ENCODE data around the gene GGT7.

The GGT7 gene

GRCh38 chr20:34834459-34834893 lies 38.2 kb downstream of the GGT7 start:
- no peak overlapping the region for H3K9ac ChIP-seq (ENCODE audit: low read depth, low read length)
- H3K27me3 ChIP-seq (ENCODE audit: control insufficient read depth, insufficient read depth, low read length), result no peaks in the 10 kb centered on the region
- H3K36me3 ChIP-seq (ENCODE audit: control insufficient read depth, insufficient read depth, low read length), result no peaks in the 10 kb centered on the region
- H3K4me1 ChIP-seq (ENCODE audit: control insufficient read depth, insufficient read depth, low read length), result no peaks in the 10 kb centered on the region
- no peaks in the 10 kb centered on the region for H3K9me3 ChIP-seq (ENCODE audit: control insufficient read depth, insufficient read depth, low read length)
- H3K4me3 ChIP-seq (ENCODE audit: low read depth, low read length), result no peak overlapping the region
- H3K27ac ChIP-seq (ENCODE audit: low read depth, low read length), result no peak overlapping the region

- H3K4me3 ChIP-seq (ENCODE audit: low read depth, low read length), result no peak overlapping the region
- no peaks in the 10 kb centered on the region for H3K27me3 ChIP-seq (ENCODE audit: control insufficient read depth, insufficient read depth, low read length)
- H3K27ac ChIP-seq (ENCODE audit: low read depth, low read length), result no peak overlapping the region
- no peaks in the 10 kb centered on the region for H3K9me3 ChIP-seq (ENCODE audit: control insufficient read depth, insufficient read depth, low read length)
- no peaks in the 10 kb centered on the region for H3K36me3 ChIP-seq (ENCODE audit: control insufficient read depth, insufficient read depth, low read length)
- no peak overlapping the region for H3K9ac ChIP-seq (ENCODE audit: low read depth, low read length)
- no peaks in the 10 kb centered on the region for H3K4me1 ChIP-seq (ENCODE audit: control insufficient read depth, insufficient read depth, low read length)
These were observed 40.7 kb downstream of the GGT7 start for GRCh38 chr20:34831936-34832335.

GRCh38 chr20:34829191-34829590 lies 43.5 kb downstream of the GGT7 start:
- no peak overlapping the region for H3K27ac ChIP-seq (ENCODE audit: low read depth, low read length)
- H3K4me3 ChIP-seq (ENCODE audit: low read depth, low read length), result no peak overlapping the region
- peaks cover under 1% of the 10 kb centered on the region for H3K4me1 ChIP-seq (ENCODE audit: control insufficient read depth, insufficient read depth, low read length)
- no peaks in the 10 kb centered on the region for H3K36me3 ChIP-seq (ENCODE audit: control insufficient read depth, insufficient read depth, low read length)
- H3K9ac ChIP-seq (ENCODE audit: low read depth, low read length), result no peak overlapping the region
- no peaks in the 10 kb centered on the region for H3K27me3 ChIP-seq (ENCODE audit: control insufficient read depth, insufficient read depth, low read length)
- no peaks in the 10 kb centered on the region for H3K9me3 ChIP-seq (ENCODE audit: control insufficient read depth, insufficient read depth, low read length)

GRCh38 chr20:34825530-34826362 lies 46.9 kb downstream of the GGT7 start, which contains the start of gene NCOA6:
NCOA6 (minus strand) TSS chr20:34825651; CDS start chr20:34782355, 43,296 bp downstream.
- Histone ChIP-seq H3K4me1 (ENCODE audit: control insufficient read depth, insufficient read depth, low read length) (peaks cover 4% of the 10 kb centered on the region), H3K36me3 (ENCODE audit: control insufficient read depth, insufficient read depth, low read length) (no peaks in the 10 kb centered on the region), H3K9ac (ENCODE audit: low read depth, low read length) (peak within 1 kb of the TSS; percentile 86; the same call in 1 of the 2 replicates), H3K27ac (ENCODE audit: low read depth, low read length) (peak within 1 kb of the TSS; percentile 81), H3K9me3 (ENCODE audit: control insufficient read depth, insufficient read depth, low read length) (no peaks in the 10 kb centered on the region), H3K27me3 (ENCODE audit: control insufficient read depth, insufficient read depth, low read length) (no peaks in the 10 kb centered on the region), H3K4me3 (ENCODE audit: low read depth, low read length) (peak within 1 kb of the TSS; percentile 79)

GRCh38 chr20:34824806-34825529 lies 47.7 kb downstream of the GGT7 start:
- Histone ChIP-seq H3K4me3 (ENCODE audit: low read depth, low read length) (peak overlapping the region; percentile 79), H3K27ac (ENCODE audit: low read depth, low read length) (peak overlapping the region; percentile 81), H3K9ac (ENCODE audit: low read depth, low read length) (peak overlapping the region; percentile 86; the same call in 1 of the 2 replicates), H3K27me3 (ENCODE audit: control insufficient read depth, insufficient read depth, low read length) (no peaks in the 10 kb centered on the region), H3K4me1 (ENCODE audit: control insufficient read depth, insufficient read depth, low read length) (peaks cover 4% of the 10 kb centered on the region), H3K36me3 (ENCODE audit: control insufficient read depth, insufficient read depth, low read length) (no peaks in the 10 kb centered on the region), H3K9me3 (ENCODE audit: control insufficient read depth, insufficient read depth, low read length) (no peaks in the 10 kb centered on the region)

GRCh38 chr20:34824452-34824805 lies 48.2 kb downstream of the GGT7 start:
- peaks cover 4% of the 10 kb centered on the region for H3K4me1 ChIP-seq (ENCODE audit: control insufficient read depth, insufficient read depth, low read length)
- H3K4me3 ChIP-seq (ENCODE audit: low read depth, low read length), result peak overlapping the region; percentile 79
- H3K36me3 ChIP-seq (ENCODE audit: control insufficient read depth, insufficient read depth, low read length), result no peaks in the 10 kb centered on the region
- peak overlapping the region; percentile 81 for H3K27ac ChIP-seq (ENCODE audit: low read depth, low read length)
- no peaks in the 10 kb centered on the region for H3K9me3 ChIP-seq (ENCODE audit: control insufficient read depth, insufficient read depth, low read length)
- peak overlapping the region; percentile 86; the same call in 1 of the 2 replicates for H3K9ac ChIP-seq (ENCODE audit: low read depth, low read length)
- no peaks in the 10 kb centered on the region for H3K27me3 ChIP-seq (ENCODE audit: control insufficient read depth, insufficient read depth, low read length)

- Histone ChIP-seq H3K27ac (ENCODE audit: low read depth, low read length) (no peak overlapping the region), H3K4me3 (ENCODE audit: low read depth, low read length) (peak overlapping the region; percentile 79), H3K9ac (ENCODE audit: low read depth, low read length) (no peak overlapping the region), H3K27me3 (ENCODE audit: control insufficient read depth, insufficient read depth, low read length) (no peaks in the 10 kb centered on the region), H3K36me3 (ENCODE audit: control insufficient read depth, insufficient read depth, low read length) (no peaks in the 10 kb centered on the region), H3K9me3 (ENCODE audit: control insufficient read depth, insufficient read depth, low read length) (no peaks in the 10 kb centered on the region), H3K4me1 (ENCODE audit: control insufficient read depth, insufficient read depth, low read length) (peaks cover 4% of the 10 kb centered on the region)
These were observed 48.6 kb downstream of the GGT7 start for GRCh38 chr20:34824026-34824425.

GRCh38 chr20:34820805-34821578 lies 51.7 kb downstream of the GGT7 start:
- no peak overlapping the region for H3K27ac ChIP-seq (ENCODE audit: low read depth, low read length)
- H3K9me3 ChIP-seq (ENCODE audit: control insufficient read depth, insufficient read depth, low read length), result no peaks in the 10 kb centered on the region
- peaks cover 13% of the 10 kb centered on the region for H3K4me1 ChIP-seq (ENCODE audit: control insufficient read depth, insufficient read depth, low read length)
- H3K9ac ChIP-seq (ENCODE audit: low read depth, low read length), result no peak overlapping the region
- H3K27me3 ChIP-seq (ENCODE audit: control insufficient read depth, insufficient read depth, low read length), result no peaks in the 10 kb centered on the region
- H3K4me3 ChIP-seq (ENCODE audit: low read depth, low read length), result no peak overlapping the region
- H3K36me3 ChIP-seq (ENCODE audit: control insufficient read depth, insufficient read depth, low read length), result no peaks in the 10 kb centered on the region

- Histone ChIP-seq H3K27ac (ENCODE audit: low read depth, low read length) (no peak overlapping the region), H3K4me3 (ENCODE audit: low read depth, low read length) (no peak overlapping the region), H3K4me1 (ENCODE audit: control insufficient read depth, insufficient read depth, low read length) (peaks cover 9% of the 10 kb centered on the region), H3K9ac (ENCODE audit: low read depth, low read length) (no peak overlapping the region), H3K9me3 (ENCODE audit: control insufficient read depth, insufficient read depth, low read length) (no peaks in the 10 kb centered on the region), H3K36me3 (ENCODE audit: control insufficient read depth, insufficient read depth, low read length) (no peaks in the 10 kb centered on the region), H3K27me3 (ENCODE audit: control insufficient read depth, insufficient read depth, low read length) (no peaks in the 10 kb centered on the region)
These were observed 54.9 kb downstream of the GGT7 start for GRCh38 chr20:34817801-34818200.

- Histone ChIP-seq H3K4me1 (ENCODE audit: control insufficient read depth, insufficient read depth, low read length) (peaks cover 9% of the 10 kb centered on the region), H3K9me3 (ENCODE audit: control insufficient read depth, insufficient read depth, low read length) (no peaks in the 10 kb centered on the region), H3K36me3 (ENCODE audit: control insufficient read depth, insufficient read depth, low read length) (no peaks in the 10 kb centered on the region), H3K4me3 (ENCODE audit: low read depth, low read length) (no peak overlapping the region), H3K9ac (ENCODE audit: low read depth, low read length) (no peak overlapping the region), H3K27ac (ENCODE audit: low read depth, low read length) (no peak overlapping the region), H3K27me3 (ENCODE audit: control insufficient read depth, insufficient read depth, low read length) (no peaks in the 10 kb centered on the region)
These were observed 55.6 kb downstream of the GGT7 start for GRCh38 chr20:34817072-34817471.

Data from HUES48 (cell line).